Activated naive CD4-positive, alpha-beta T cell treated with anti-CD3 and anti-CD28 coated beads, Interleukin-2, amount 50 U/mL, for 24 hours (primary cell): ENCODE results near the gene ARID1B.
A peak's percentile ranks its signal among the peaks of the same experiment; 100 is the strongest.

ENCODE experiments used
- H3K27ac Mint-ChIP-seq: one replicate; pipeline ENCODE4 v1.8.0; 2021; ENCODE audit warnings: mild to moderate bottlenecking, mixed read lengths
- H3K27me3 Mint-ChIP-seq: one replicate; pipeline ENCODE4 v1.8.0; 2021; ENCODE audit warnings: mixed read lengths
- H3K36me3 Mint-ChIP-seq: one replicate; pipeline ENCODE4 v1.8.0; 2021; ENCODE audit warnings: mixed read lengths
- H3K4me1 Mint-ChIP-seq: one replicate; pipeline ENCODE4 v1.8.0; 2021; ENCODE audit warnings: mixed read lengths
- H3K4me3 Mint-ChIP-seq: one replicate; pipeline ENCODE4 v1.8.0; 2021; ENCODE audit warnings: mild to moderate bottlenecking, mixed read lengths
- H3K9me3 Mint-ChIP-seq: one replicate; pipeline ENCODE4 v1.8.0; 2021; ENCODE audit warnings: mixed read lengths

ARID1B gene

DNA sequence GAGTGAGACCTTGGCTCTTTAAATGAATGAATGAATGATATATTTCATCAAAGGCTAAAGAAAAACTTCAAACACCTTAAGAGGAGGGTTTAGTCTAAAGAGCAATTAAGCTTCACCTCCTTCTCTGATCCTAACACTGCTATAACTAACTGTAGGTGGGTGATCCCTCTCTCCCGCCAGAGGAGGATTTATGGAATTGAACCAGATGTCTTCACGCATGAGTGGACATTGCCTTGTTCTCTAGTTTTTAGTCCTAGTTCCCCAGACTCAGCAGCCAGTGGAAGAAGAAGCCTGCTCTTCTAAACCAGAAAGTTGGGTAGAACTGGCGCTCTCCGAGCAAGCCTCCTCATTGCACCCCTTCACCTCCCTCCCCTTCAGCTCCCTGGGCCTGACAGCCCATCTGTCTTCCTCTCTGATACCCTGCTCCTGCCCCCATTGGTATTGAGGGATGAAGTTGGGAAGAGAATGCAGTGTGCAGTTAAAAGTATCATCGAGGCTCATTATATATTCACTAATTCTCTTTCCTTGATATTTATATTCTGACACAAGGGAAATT, 142.7 kb downstream of the ARID1B start:
- peaks cover 72% of the 10 kb centered on the region for H3K4me1 Mint-ChIP-seq
- H3K9me3 Mint-ChIP-seq: no peaks in the 10 kb centered on the region
- no peak overlapping the region for H3K4me3 Mint-ChIP-seq
- peaks cover 4% of the 10 kb centered on the region for H3K36me3 Mint-ChIP-seq
- no peak overlapping the region for H3K27ac Mint-ChIP-seq
- no peaks in the 10 kb centered on the region for H3K27me3 Mint-ChIP-seq

DNA sequence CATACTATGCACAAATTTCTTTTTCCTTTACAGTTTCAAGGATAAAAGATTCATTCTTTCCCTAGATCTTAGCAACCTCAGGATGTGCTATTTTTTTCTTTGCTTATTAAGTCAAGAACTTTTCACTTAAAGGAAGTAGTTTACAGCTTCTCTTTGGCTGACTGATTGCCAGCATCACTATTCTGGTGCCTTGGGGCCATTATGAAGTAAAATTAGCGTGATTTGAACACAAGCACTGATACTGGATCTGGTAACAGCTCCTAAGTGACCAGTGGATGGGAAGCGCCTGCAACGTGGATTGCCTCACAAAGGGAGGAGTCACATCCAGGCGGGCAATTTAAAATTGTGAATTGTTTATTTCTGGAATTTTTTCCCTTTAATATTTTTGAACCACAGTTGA, 147.1 kb downstream of the ARID1B start:
- Mint-ChIP-seq H3K9me3 (no peaks in the 10 kb centered on the region), H3K27me3 (no peaks in the 10 kb centered on the region), H3K27ac (no peak overlapping the region), H3K4me3 (no peak overlapping the region), H3K4me1 (peaks cover 77% of the 10 kb centered on the region), H3K36me3 (peaks cover 13% of the 10 kb centered on the region)

GRCh38 chr6:156925026-156925425, 147.8 kb downstream of the ARID1B start:
- H3K36me3 Mint-ChIP-seq: peaks cover 13% of the 10 kb centered on the region
- no peak overlapping the region for H3K4me3 Mint-ChIP-seq
- no peak overlapping the region for H3K27ac Mint-ChIP-seq
- H3K27me3 Mint-ChIP-seq: no peaks in the 10 kb centered on the region
- no peaks in the 10 kb centered on the region for H3K9me3 Mint-ChIP-seq
- H3K4me1 Mint-ChIP-seq: peaks cover 77% of the 10 kb centered on the region

GRCh38 chr6:156925718-156926607, 148.8 kb downstream of the ARID1B start:
- Mint-ChIP-seq H3K4me3 (no peak overlapping the region), H3K9me3 (no peaks in the 10 kb centered on the region), H3K27ac (peak overlapping the region; percentile 0), H3K27me3 (no peaks in the 10 kb centered on the region), H3K4me1 (peaks cover 75% of the 10 kb centered on the region), H3K36me3 (peaks cover 12% of the 10 kb centered on the region)

DNA sequence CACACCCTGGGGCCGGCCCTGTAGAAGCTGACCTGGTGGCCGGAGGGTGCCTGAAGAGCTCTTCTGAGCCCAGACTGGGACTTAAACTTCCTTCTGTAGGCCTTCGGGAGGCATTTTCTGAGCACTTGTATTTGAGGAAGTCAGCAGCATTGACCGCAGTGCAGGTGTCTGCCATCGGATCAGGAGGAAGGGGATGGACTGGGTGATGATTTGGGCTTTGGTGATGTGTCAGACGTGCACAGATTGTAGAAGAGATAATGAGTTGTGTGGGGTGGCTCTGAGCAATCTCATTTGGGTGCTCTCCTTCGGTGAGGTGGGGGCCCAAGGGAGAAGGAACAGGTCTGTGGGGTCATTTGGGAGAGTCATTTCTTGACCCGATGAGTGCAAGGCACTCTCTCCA, 150.9 kb downstream of the ARID1B start:
- Mint-ChIP-seq H3K27me3 (no peaks in the 10 kb centered on the region), H3K36me3 (peaks cover 12% of the 10 kb centered on the region), H3K9me3 (no peaks in the 10 kb centered on the region), H3K4me3 (no peak overlapping the region), H3K27ac (peak overlapping the region; percentile 85), H3K4me1 (peaks cover 80% of the 10 kb centered on the region)

DNA sequence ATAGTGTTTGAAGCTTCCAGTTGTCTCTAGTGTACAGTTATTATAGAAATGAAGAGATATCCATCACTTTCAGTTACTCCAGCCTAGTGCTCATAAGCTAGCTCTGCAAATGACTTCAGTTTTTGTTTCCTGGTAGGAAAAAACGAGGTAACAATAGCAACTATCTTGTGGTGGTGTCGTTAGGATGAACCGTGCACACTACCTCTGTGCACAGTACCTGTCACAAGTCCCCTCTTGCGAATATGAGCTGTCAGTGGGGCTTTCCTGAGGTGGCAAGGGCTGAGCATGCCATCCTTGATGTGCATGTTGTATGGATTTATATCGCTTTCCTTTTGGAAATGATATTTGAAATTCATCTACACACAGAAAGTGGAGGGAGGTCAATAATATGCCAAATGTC, 151.8 kb downstream of the ARID1B start:
- Mint-ChIP-seq H3K9me3 (no peaks in the 10 kb centered on the region), H3K27ac (no peak overlapping the region), H3K36me3 (peaks cover 12% of the 10 kb centered on the region), H3K4me3 (no peak overlapping the region), H3K27me3 (no peaks in the 10 kb centered on the region), H3K4me1 (peaks cover 87% of the 10 kb centered on the region)

- no peaks in the 10 kb centered on the region for H3K27me3 Mint-ChIP-seq
- peaks cover 19% of the 10 kb centered on the region for H3K36me3 Mint-ChIP-seq
- no peaks in the 10 kb centered on the region for H3K9me3 Mint-ChIP-seq
- H3K27ac Mint-ChIP-seq: no peak overlapping the region
- no peak overlapping the region for H3K4me3 Mint-ChIP-seq
- peaks cover 81% of the 10 kb centered on the region for H3K4me1 Mint-ChIP-seq
These were observed 154.1 kb downstream of the ARID1B start for GRCh38 chr6:156931283-156931682.

- peaks cover 83% of the 10 kb centered on the region for H3K4me1 Mint-ChIP-seq
- no peak overlapping the region for H3K4me3 Mint-ChIP-seq
These were observed 156.3 kb downstream of the ARID1B start for GRCh38 chr6:156933201-156934068.

DNA sequence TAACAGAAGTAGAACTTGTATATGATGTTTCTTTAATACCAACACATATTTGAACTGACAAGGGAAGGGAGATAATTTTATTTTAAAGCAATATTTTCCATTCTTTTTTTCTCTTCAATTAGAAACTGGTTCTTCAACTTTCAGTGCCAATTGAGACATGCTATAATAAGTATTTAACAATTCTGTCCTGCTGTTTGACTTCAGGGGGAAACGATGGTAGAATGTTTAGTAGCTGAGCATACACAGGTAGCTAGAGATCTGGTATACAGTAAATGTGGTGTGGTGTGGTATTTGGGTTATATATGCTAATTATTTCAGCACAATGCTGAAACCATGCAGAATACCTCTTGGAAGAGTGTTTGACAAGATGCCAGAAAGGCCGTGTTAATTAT, 156.9 kb downstream of the ARID1B start:
- Mint-ChIP-seq H3K36me3 (peaks cover 10% of the 10 kb centered on the region), H3K9me3 (no peaks in the 10 kb centered on the region), H3K4me1 (peaks cover 83% of the 10 kb centered on the region), H3K27me3 (no peaks in the 10 kb centered on the region), H3K27ac (peak overlapping the region; percentile 12), H3K4me3 (no peak overlapping the region)

More at GRCh38 chr6:156933201-156934068, 156.3 kb downstream of the ARID1B start:
- H3K36me3 Mint-ChIP-seq: peaks cover 11% of the 10 kb centered on the region
- H3K27me3 Mint-ChIP-seq: no peaks in the 10 kb centered on the region
- H3K27ac Mint-ChIP-seq: peak overlapping the region; percentile 78
- H3K9me3 Mint-ChIP-seq: no peaks in the 10 kb centered on the region

- no peak overlapping the region for H3K4me3 Mint-ChIP-seq
- peaks cover 80% of the 10 kb centered on the region for H3K4me1 Mint-ChIP-seq
- no peak overlapping the region for H3K27ac Mint-ChIP-seq
- H3K27me3 Mint-ChIP-seq: no peaks in the 10 kb centered on the region
- no peaks in the 10 kb centered on the region for H3K9me3 Mint-ChIP-seq
- peaks cover 10% of the 10 kb centered on the region for H3K36me3 Mint-ChIP-seq
These were observed 157.8 kb downstream of the ARID1B start for GRCh38 chr6:156935000-156935399.

DNA sequence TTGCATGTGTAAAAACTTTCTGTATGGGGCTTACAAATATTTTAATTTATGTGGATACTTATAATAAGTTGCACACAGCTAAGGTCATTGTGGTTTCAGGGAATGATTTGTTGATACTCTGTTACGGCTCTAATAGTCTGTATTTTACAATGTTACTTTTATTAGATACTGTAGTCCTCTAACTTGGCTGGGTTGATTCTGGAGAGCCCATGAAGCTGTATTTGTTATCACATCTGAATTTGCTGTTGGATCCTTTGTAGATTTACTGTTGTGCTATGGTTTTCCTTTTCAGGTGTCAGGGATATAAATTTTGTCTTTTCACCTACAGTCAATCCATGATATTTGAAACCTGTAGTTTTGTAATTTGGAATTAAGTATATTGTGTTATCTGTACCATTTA, 161.0 kb downstream of the ARID1B start:
- peaks cover 84% of the 10 kb centered on the region for H3K4me1 Mint-ChIP-seq
- H3K36me3 Mint-ChIP-seq: peaks cover 7% of the 10 kb centered on the region

DNA sequence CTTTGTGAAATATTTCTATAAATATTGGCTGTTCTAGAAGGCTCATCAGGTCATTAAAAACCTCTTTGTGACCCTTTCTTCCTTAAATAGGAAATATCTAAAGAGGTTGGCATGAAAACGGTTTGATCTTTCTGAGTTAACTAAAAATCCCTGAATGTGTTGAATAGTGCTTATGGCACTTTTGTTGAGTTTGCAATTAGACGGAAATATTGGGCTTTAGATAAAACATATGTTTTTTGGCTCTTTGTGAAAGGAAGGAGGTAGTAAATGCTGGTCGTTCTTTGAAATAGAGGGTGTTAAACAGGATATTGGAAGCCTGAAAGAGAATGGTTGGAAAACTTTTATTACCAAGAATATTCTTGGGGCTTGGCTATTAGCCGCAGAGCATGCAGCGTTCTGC, 163.0 kb downstream of the ARID1B start:
- no peaks in the 10 kb centered on the region for H3K27me3 Mint-ChIP-seq
- peaks cover 82% of the 10 kb centered on the region for H3K4me1 Mint-ChIP-seq
- H3K4me3 Mint-ChIP-seq: no peak overlapping the region
- H3K36me3 Mint-ChIP-seq: peaks cover 6% of the 10 kb centered on the region
- H3K27ac Mint-ChIP-seq: no peak overlapping the region
- no peaks in the 10 kb centered on the region for H3K9me3 Mint-ChIP-seq

More for the DNA sequence above, 161.0 kb downstream of the ARID1B start:
- Mint-ChIP-seq H3K27ac (no peak overlapping the region), H3K27me3 (no peaks in the 10 kb centered on the region), H3K4me3 (no peak overlapping the region), H3K9me3 (no peaks in the 10 kb centered on the region)

DNA sequence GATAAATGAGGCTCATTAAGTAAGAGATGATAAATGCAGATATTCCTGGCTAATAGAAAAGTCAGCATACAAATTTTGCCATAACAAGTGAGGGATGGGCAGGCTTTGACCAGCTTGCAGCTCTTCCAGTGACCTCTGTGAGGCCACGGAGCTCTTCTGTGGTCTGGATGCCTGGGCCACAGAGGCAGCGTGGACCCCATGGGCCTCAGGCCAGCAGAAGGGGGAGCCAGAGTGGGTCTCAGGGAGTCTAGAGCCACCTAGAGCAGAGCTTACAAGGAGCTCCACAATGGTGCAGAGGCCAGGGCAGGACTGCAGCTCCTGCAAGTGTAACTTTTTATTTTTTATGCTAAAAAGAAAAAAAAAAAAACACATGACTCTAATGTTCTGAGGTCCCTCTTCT, 165.1 kb downstream of the ARID1B start:
- peak overlapping the region; percentile 27 for H3K27ac Mint-ChIP-seq
- H3K4me3 Mint-ChIP-seq: no peak overlapping the region
- H3K4me1 Mint-ChIP-seq: peaks cover 84% of the 10 kb centered on the region
- H3K27me3 Mint-ChIP-seq: no peaks in the 10 kb centered on the region
- H3K36me3 Mint-ChIP-seq: no peaks in the 10 kb centered on the region
- H3K9me3 Mint-ChIP-seq: no peaks in the 10 kb centered on the region

- Mint-ChIP-seq H3K4me1 (peaks cover 77% of the 10 kb centered on the region), H3K27ac (no peak overlapping the region), H3K27me3 (no peaks in the 10 kb centered on the region), H3K4me3 (no peak overlapping the region), H3K9me3 (no peaks in the 10 kb centered on the region), H3K36me3 (no peaks in the 10 kb centered on the region)
These were observed 166.0 kb downstream of the ARID1B start for GRCh38 chr6:156943166-156943565.

- Mint-ChIP-seq H3K4me3 (no peak overlapping the region), H3K9me3 (no peaks in the 10 kb centered on the region), H3K27me3 (no peaks in the 10 kb centered on the region), H3K27ac (no peak overlapping the region), H3K36me3 (no peaks in the 10 kb centered on the region), H3K4me1 (peaks cover 72% of the 10 kb centered on the region)
These were observed 166.6 kb downstream of the ARID1B start for GRCh38 chr6:156943816-156944215.

DNA sequence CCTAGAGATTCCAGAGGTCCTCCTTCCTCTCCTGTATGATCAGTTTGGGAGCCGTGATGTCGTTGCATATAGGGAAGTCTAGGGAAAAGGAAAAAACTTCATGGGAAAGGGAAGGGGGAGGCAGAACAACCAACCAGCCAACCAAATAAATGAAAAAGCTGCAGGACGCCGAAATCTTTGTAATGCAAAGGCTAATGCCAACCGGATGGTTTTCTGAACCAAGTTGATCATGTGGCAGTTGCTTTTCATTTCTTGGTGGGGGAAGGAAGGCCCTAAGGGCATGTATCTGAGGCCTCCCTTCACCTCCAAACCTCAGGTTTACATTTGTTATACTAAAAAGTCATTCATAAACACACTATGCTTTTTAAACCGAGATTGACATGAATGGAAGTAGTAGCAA, 167.2 kb downstream of the ARID1B start:
- Mint-ChIP-seq H3K4me1 (peaks cover 72% of the 10 kb centered on the region), H3K36me3 (no peaks in the 10 kb centered on the region), H3K27me3 (no peaks in the 10 kb centered on the region), H3K4me3 (no peak overlapping the region), H3K27ac (no peak overlapping the region), H3K9me3 (no peaks in the 10 kb centered on the region)
